Activated T-cell treated with anti-CD3 and anti-CD28 coated beads for 24 hours (primary cell): Measurements from ENCODE around the gene TEX36.
"Not testable (repeated sequence)": the region's sequence is repeated elsewhere in the genome, so short reads cannot be mapped to it uniquely, and the experiment has no call there.

Experiments
- DNase-seq: peaks from one replicate; pipeline ENCODE4 v3.0.0-alpha.2; 2020; ENCODE audit warnings: low read depth

The TEX36 gene

GRCh38 chr10:125631806-125632205 is 51.2 kb downstream of the TEX36 start:
- DNase-seq, result no peak

- no peak for DNase-seq
Observed at GRCh38 chr10:125629758-125630376, 53.1 kb downstream of the TEX36 start.

DNA sequence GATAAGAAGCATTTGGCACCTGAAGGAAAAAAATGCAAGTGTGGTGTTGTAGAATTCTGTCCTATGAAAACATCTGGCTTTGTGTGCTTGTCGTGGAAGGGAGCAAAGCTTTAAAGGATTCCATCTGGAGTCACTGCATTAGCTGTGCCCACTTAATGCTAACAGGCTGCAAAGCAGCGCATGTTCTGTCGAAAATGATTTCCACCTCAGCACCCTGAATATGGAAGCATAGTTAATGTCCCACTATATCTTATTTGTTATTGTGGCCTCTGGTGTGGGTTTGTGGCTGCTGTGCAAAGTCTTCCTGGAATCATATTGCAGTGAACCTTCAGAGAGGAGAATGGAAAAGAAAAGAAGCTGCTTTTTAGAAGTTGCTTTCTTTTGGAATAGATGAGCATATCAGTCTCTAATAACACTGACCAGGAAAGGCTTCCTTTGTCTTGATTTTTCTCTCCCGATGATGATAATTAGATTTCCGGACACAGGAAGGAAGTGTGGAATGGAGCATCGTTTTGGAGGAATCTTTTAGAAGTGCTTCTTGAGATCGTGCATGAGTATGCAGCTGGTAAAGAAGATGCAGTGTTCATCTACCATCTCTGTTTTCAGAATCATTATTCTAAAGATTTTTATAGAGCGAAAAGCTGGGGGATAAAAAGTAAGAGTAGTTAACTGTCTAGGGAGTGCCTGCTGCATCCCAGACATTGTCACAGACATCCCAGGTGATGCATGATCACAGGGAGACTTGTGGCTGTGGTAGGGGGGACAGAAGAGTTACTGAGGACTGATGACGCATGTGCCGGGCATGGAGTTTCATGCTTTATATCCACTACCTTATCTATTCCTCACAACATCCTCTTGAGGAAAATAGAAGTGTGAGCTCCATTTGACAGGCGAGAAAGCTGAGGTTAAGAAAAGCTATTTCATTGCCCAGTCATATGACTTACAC is 54.6 kb downstream of the TEX36 start:
- DNase-seq, result no peak

- DNase-seq, result no peak
Observed at GRCh38 chr10:125627646-125628045, 55.3 kb downstream of the TEX36 start.

GRCh38 chr10:125626671-125627070 is 56.3 kb downstream of the TEX36 start:
- no peak for DNase-seq

DNA sequence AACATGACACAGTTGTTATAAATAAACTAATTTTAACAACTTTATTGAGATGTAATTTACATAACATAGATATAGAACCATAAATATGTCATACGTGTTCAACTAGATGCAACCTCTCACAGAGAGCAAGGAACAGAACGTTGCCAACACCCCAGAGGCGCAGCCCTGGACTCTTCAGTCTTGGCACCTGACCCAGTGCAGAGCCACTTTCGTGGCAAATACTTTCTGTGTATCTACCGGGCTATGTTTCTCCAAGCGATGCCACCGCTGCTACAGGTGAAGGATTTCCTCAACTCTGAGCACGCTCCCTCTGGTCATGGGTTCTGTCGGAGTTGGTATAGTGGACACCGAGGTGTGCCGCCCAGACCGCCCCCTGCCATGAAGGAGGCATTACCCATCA is 57.4 kb downstream of the TEX36 start:
- DNase-seq, result no peak

DNA sequence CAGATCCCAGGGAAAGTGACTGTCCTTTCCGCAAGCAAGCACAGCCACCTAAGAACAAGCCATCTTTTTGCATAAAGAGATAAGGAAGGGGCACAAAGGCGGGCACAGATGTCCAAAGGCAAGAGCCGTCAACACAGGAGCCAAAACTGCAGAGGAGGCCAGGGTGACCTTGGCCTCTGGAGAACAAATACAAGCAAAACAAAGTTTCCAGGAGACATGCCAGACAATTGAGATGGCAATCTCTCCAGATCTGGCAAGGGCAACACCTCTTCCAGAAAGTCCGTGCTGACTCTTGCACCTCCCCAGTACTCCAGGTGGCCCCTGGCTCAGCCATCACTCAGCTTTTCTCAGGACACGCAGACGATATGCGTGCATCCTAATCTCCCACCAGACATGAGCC is 58.2 kb downstream of the TEX36 start:
- DNase-seq, result no peak

DNA sequence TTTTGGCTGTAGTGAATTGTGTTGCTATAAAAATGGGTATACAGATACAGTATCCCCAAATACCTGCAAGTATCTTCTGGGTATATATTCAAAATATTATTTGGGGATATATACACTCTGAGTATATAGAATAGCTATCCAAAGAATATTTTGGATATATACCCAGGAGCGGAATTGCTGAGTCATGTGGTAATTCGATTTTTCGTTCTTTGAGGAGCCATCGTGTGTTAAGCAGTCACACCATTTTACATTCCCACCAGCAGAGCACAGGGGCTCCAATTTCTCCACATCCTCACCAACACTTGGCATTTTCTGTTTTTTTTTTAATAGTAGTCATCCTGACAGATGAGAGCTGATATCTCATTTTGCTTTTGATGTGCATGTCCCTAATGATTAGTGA is 61.9 kb downstream of the TEX36 start:
- DNase-seq, result no peak

- no peak for DNase-seq
Observed at GRCh38 chr10:125620401-125620800, 62.6 kb downstream of the TEX36 start.

DNA sequence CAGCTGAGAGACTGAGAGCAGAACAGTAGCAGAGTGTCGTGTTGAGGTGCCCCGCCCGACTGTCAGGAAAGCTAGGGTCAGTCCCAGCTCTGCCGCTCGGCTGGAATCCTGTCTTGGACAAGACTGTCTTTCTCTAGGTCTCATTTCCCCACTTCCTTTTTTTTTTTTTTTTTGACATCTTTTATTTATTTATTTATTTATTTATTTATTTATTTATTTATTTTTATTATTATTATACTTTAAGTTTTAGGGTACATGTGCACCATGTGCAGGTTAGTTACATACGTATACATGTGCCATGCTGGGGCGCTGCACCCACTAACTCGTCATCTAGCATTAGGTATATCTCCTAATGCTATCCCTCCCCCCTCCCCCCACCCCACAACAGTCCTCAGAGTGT is 69.9 kb downstream of the TEX36 start:
- not testable (repeated sequence) for DNase-seq

DNA sequence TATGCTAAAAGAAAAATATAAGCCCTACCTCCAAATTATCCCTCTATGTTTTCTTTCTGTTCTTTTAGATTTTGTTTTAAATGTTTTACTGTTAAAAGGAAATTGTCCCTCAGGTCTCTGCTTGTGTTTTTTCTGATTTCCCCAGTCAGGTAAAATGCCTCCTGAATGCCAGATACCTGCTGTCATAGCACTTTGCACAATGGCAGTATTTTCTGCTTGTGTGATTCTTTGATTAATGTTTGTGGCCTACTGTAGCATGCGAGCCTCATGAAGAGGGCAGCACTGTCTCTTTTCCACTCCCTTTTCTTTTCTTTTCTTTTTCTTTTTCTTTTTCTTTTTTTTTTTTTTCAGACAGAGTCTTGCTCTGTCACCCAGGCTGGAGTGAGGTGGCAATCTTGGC is 71.2 kb downstream of the TEX36 start:
- DNase-seq, result no peak

GRCh38 chr10:125611216-125611615 is 71.7 kb downstream of the TEX36 start:
- DNase-seq, result no peak

GRCh38 chr10:125609859-125610258 is 73.1 kb downstream of the TEX36 start:
- no peak for DNase-seq

- DNase-seq, result no peak
Observed at GRCh38 chr10:125608474-125608873, 74.5 kb downstream of the TEX36 start.

DNA sequence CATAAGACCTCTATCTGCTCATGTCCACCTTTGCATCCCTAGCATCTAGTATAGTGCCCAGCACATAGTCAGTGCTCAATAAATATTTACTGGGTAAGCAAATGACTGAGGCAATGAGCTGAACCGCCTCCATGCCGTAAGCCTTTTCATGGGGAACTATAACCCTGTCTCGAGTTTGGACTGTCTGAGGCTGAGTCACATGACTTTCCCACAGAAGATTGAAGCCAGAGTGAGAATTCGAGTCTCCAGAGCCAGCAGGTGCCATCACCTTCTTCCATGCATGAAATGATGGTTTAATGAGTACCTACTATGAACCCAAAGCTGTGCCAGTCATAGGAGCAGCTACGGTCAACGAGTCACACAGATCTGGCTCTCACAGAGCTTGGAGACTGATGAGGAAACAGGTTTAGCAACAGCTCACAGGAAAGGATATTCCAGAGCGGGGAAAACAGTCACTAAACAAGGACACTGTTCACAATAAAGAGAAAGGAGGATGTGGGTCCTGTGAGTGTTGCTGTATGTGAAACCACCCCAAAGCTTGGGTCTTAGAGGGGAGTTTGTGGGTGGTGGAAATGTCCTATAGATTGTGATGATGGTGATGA is 75.2 kb downstream of the TEX36 start:
- DNase-seq, result no peak

DNA sequence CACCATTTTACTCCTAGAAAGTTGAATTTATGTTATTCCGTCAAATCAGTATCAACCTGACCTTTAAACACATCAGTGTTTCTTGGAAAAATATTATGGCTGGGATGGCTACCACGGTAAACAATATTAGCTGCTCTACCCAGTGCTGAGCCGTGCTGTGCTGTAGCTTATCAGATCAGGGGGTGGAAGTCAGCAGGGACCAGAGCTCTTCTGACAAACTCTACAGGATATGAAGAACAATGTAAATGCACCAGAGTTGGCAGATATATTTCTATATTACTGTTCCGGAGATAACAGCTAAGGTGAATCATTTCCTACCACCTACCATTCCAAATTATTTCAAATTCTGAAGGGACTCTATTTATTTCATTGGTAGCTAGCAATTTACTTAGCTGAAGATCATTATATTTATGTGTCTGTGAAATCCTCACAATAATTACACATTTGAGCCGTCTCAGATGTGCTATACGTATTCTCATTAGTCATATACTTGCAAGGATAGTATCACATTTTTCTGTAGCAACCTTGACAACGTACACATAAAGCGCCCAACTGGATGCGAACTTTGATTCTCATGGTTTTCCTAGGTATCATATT is 76.5 kb downstream of the TEX36 start:
- no peak for DNase-seq
